HL-60/S4 treated with retinoic acid at 250 ng/mL for 4 days and 3 days (cell line): ENCODE data around the gene CCDC201.

Experiments
- in situ Hi-C: fragments of 300-500 bp; cut with MboI; formaldehyde crosslinking; loops from 2 replicates; pipeline ENCODE4 v1.7.0; 2022; ENCODE audit warnings: low sequenced_read_pairs

CCDC201 gene, protein sequence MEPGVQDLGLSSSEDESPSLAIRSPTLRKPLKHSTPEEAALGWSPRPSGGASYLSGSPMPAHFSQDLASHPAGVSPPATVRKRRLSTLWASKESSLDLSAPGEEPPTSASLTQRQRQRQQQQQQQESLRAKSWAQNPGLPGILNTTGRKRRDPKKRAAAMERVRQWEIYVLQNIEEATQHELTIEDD

DNA sequence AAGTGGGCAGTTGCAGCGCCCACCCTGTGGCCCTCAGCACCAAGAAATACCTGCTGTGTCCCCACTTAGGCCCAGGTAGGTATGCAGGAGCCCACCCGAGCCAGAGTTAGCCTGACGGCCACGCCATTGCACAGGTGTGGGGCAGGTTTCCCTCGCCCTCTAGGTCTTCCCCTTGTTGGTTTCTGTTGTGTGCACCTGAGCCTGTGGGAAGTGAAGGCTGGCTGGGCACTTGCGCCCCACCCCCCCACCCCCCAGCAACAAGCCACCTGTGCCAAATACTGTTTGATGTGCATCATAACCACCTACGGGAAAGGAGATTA is at the start of gene CCDC201:
Gene CCDC201, minus strand, starts transcription at position 48 of the 320 bp plus-strand sequence. CDS start 75 bp downstream, outside the sequence.
- in situ Hi-C loops = loop anchor here (25.0 kb wide), 2 partner anchors 211 to 711 kb away; partner anchors contain the start of gene RAMP3

DNA sequence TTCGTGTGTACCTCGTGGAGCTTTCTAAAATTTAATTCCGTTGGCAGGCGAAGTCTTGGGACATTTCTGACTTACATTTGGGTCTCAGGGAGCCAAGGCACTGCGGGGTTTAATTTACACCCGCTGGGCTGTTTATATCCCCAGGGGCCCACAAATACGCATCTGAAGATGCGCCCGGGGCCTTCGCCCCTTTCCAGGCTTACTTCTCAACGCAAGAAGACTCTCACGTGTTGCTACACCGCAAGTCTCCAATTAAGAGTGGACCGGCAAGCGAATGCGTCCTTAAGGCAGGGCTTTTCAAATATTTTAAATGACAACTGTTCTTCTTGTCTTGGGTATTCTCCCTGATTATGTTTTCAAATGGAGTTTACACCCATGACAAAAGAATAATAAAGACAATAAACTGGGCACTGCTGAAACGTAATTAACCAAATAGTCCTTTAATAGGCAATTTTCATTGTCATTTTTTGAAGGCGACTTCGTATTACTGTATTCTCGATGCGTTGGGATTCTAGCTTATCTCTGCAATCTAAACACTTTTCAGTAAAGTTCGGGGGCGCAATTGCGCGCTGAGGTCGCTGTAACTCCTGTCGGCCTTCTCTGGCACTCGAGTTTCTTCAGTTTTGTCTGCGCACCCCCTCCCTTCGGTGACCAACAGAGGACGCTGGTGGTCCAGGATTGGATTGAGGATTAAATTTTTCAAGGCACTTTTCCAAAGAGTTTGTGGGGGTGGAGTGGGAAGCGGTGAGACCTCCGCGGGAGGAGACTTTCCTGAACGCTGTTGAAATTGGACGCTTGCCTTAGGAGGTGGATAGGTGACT is 49.0 kb upstream of the CCDC201 start:
- in situ Hi-C loops = loop anchor here (25.0 kb wide), 1 partner anchor 1165 kb away; no protein-coding TSS in a partner anchor

DNA sequence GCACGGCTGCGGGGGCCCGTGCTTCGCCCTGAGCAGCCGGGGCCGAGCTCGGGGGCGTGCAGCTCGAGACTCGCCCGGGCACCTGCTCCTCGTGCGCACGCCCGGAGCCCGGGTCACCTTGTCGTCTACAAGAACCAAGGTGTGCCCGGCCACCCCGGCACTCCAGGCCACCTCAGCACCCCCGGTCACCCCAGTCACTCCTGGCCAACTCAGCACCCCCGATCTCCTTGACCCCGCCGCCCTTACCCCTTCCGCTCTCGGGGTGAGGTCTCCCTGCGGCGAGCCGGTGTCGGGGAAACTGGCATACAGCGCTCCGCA is 48.5 kb upstream of the CCDC201 start:
- in situ Hi-C loops = loop anchor here (25.0 kb wide), 1 partner anchor 1166 kb away; no protein-coding TSS in a partner anchor

DNA sequence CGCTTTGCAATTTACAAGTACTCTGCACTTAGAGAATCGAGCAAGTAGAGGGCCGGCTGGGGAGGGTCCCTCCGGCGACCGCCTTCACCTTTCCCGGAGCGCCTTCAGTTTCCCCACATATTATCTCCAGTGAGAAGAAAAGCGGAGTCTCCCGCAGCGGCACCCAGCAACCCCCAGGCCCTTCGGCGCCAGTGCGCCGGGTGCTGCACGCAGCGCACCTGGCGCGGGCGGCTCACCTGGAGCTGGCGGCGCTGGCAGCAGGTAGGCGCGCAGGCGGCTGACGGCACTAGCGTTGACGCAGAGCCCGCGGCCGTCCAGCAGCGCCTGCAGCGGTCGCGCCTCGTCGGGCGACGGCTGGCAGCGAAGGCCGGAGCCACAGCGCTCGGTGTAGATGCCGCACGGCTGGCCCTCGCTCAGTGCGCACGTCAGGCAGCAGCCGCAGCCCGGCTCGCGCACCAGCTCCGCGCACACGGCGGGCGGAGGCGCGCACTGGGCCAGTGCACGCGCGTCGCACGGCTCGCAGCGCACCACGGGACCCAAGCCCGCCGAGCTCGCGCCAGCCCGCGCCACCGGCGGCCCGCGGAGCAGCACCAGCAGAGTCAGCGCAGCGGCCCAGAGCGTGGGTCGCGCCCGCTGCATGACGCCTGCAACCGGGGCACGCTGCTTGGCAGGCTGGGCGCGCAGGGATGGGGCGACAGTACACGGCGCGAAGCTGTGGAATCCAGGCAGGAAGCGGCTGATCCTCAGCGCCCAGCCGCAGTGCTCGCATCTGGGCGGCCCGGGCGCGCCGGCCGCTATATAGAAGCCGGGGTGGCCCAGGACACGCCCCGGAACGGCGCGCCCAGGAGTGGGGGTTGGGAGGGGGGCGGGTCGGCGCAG is 47.9 kb upstream of the CCDC201 start, which contains the start of gene IGFBP3:
Gene IGFBP3, minus strand, starts transcription at position 771 of the 879 bp plus-strand sequence. Its CDS starts 132 bp downstream, at position 639.
- in situ Hi-C loops = loop anchor here (25.0 kb wide), 1 partner anchor 1167 kb away; no protein-coding TSS in a partner anchor

DNA sequence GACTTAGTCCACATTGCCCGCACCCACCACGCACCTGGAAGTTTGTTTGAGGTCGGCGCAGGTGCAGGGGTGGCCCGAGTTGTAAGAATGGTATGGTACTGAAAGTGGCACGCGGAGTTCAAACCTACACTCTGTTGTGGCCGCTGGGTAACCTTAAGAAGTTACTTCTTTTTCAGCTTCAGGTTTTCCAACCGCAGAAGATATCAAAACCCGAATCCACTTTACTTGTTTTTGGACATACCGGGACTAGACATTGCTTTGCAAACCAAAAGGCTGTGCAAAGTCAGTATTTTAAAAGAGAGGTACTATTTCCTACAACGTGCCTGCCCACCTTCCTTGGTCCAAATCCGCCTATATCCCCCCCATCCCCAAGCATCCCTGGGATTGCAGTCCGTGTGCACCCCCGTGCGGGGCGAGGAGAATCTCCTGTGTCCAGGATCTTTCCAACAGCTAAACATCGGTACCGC is 47.1 kb upstream of the CCDC201 start:
- in situ Hi-C loops = loop anchor here (25.0 kb wide), 1 partner anchor 1167 kb away; no protein-coding TSS in a partner anchor

DNA sequence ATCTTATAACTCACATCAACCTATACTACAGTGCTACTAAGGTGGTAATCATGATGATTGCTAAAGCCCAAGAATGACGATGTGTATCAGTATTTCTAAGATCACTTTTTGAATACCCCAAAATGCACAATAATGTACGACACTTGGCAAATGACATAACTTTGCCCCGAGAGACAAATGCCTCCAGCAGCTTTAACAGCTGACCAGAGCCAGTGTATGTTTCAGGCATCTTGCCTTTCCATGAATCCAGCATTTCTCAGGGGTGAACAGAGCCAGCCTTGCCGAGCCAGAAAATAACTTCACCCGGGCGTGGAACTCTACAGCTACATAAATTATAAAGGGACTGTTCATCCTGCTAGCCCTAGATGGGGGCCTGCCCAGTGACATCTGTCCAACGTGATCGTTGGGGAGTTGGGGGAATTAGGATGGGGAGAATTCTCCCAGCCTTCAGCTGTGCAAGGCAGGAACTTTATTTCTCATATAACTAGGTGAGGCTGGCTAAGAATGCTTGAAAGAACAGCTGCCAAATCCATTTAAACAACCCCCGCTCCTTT is 46.4 kb upstream of the CCDC201 start:
- in situ Hi-C loops = loop anchor here (25.0 kb wide), 1 partner anchor 1168 kb away; no protein-coding TSS in a partner anchor

DNA sequence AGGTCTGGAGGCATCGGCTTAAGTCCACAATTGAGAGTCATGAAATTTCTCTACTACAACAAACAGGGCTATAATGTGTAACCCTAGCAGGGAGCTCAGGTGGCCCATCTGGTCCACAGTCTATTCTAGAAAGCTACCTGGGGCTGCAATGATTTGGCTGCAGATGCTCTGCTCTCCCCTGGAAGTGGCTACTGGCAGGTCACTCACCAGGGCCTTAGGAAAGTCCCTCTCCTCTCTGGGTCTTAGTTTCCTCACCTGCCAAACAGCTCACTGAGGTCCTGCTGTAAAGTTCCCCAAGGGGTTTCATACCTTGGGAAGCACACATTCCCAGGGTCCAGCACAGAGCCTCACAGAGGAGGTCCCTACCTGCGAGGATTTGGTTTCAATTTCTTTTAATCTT is 45.7 kb upstream of the CCDC201 start:
- in situ Hi-C loops = loop anchor here (25.0 kb wide), 1 partner anchor 1169 kb away; no protein-coding TSS in a partner anchor

DNA sequence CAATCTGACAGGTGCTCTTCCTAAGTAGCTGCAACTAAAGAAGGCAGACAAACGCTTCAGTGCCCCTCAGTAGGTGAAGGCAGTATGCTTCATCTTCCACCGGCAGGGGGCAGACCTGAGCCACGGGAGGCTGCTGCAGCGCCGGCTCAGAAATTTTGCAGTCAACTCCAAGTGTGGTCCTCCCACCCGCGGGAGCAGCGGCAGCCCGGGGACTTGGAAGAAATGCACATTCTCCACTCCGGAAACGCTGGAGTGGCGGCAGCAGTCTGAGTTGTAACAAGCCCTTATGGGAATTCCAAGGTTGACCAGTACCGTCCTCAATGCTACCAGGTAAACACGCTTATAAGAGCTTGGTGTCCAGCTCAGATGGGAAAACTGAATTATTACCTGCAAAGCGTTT is 44.8 kb upstream of the CCDC201 start:
- in situ Hi-C loops = loop anchor here (25.0 kb wide), 1 partner anchor 1170 kb away; no protein-coding TSS in a partner anchor

DNA sequence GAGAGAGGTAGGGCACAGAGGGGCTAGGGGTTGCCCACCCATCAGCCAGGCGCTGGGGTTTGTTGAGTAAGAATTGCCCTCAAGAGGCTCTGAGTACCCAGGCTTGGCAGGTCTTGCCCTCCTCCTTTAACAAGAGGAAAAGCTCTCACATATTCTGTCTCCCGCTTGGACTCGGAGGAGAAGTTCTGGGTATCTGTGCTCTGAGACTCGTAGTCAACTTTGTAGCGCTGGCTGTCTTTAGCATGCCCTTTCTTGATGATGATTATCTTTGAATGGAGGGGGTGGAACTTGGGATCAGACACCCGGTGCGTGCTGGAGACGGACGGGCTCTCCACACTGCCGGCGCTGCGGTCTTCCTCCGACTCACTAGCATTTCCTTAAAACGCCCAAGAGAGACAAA is 44.2 kb upstream of the CCDC201 start:
- in situ Hi-C loops = loop anchor here (25.0 kb wide), 1 partner anchor 1170 kb away; no protein-coding TSS in a partner anchor

DNA sequence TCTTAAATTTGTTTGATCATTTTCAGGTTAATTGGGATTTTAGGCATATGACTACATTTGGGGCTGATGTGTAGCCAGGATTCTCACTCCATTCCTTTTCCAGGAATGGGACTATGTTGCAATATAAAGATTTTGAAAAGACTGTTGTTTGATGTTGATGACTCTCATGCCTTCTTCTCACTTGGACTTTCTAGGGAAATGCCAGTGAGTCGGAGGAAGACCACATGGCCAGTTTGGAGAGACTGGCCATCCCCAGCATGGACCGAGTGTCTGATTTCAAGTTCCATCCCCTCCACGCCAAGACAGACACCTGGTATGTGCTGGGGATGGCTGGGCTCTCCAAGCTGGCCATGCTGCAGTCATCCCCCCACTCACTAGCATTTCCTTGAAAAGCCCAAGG is 42.7 kb upstream of the CCDC201 start:
- in situ Hi-C loops = loop anchor here (25.0 kb wide), 1 partner anchor 1172 kb away; no protein-coding TSS in a partner anchor

DNA sequence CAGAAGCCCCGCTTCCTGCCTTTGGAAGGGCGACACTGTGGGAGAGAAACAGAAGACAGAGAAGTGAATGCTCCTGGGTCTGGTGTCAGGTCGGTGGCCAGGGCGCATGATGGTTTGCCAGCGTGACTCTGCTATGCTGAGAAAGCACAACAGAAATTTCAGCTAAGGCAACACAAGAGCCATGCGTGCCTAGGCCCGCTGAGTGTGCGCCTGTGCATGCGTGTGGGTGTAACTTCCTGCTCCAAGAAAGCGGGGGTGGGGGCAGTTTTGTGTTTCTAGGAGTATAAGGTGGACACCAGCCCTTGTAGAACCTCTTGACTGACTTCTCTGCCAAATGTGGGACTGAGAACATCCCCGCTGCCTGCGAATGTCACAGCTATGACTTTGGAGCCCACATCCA is 42.0 kb upstream of the CCDC201 start:
- in situ Hi-C loops = loop anchor here (25.0 kb wide), 1 partner anchor 1172 kb away; no protein-coding TSS in a partner anchor

DNA sequence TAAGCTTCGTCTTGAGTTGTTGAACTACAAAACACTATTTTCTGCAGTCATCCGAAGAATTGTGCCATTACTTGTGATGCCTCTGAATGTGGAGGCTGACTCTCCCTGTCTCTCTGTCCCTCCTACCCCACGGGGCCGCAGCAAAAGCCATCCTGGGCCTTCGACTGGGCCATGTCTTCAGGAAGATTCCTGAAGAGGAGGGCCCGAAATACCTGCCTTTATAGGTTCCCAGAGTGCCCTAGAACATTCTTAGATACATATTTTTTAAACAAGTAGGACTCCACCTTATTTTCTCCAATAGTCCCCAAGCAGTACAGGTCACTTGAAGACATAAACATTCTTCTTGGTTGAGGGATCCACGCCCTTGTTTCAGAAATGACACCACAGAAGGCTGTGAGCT is 40.1 kb upstream of the CCDC201 start:
- in situ Hi-C loops = loop anchor here (25.0 kb wide), 1 partner anchor 1174 kb away; no protein-coding TSS in a partner anchor

DNA sequence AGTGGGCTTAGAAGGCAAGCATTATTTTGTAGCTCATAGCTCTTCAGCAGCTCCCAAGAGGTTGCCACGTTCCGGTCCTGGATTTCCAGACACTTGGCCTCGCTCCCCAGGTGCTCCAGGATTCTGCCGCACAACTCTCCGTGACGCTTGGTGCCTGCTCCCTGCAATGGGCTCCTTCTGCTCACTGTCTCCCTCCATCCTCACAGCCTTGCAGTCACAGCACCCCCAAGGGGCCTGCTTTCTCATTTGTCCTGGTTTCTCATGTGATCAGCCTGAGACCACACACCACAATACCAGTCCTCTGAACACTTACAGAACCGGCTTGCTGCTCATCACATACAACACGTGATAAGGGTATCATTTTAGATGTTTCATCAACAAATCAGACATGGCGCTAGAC is 38.4 kb upstream of the CCDC201 start:
- in situ Hi-C loops = loop anchor here (25.0 kb wide), 1 partner anchor 1176 kb away; no protein-coding TSS in a partner anchor

DNA sequence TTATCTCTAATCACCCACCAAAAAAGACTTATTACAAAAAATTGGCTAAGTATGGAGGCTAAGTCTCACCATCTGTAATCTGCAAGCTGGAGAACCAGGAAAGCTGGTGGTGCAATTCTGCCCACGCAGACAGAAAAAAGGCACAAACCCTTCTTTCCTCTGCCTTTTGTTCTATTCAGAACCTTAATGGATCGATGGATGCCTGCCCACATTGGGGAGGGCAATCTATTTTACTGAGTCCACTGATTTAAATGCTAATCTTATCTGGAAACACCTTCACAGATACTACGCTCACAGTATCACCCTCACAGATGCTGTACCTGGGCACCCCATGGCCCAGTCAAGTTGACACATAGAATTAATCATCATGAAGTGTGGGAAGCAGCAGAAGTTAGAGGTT is 38.0 kb upstream of the CCDC201 start:
- in situ Hi-C loops = loop anchor here (25.0 kb wide), 1 partner anchor 1176 kb away; no protein-coding TSS in a partner anchor

DNA sequence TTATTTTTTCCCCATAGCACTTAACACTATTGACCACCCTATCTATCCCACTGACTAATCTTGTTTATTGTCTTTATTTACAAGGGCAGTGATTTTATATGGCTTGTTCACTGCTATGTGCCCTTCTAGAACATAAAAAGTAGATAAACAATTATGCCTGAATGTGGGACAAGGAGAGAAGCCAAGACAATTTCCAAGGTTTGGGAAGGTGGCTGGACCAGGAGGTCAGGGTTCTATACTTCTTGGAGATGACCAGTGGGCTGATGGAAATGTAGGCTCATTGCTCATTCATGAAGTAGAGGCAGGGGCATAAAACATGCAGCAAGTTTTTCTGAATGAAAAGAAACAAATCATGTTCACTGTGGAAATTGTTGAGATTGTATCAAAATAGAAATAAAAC is 36.7 kb upstream of the CCDC201 start:
- in situ Hi-C loops = loop anchor here (25.0 kb wide), 1 partner anchor 1178 kb away; no protein-coding TSS in a partner anchor

DNA sequence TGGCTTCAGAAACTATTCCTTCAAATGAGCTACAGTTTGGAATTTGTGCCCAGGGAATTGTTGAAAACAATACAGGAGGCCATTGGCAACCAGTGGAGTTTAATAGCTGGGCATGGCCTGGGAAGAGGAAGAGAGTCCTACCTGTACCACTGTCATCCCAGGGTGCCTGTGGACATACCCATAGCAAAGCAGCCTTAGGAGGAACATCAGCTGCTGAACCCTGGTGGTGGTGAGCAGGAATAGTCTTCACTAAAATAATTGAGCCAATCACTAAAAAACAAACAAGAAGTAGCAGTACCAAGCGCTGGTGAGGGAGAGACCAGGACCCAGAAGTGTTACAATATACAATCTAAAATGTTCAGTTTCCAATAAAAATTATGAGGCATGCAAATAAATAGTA is 29.9 kb upstream of the CCDC201 start:
- in situ Hi-C loops = loop anchor here (25.0 kb wide), 1 partner anchor 1184 kb away; no protein-coding TSS in a partner anchor

DNA sequence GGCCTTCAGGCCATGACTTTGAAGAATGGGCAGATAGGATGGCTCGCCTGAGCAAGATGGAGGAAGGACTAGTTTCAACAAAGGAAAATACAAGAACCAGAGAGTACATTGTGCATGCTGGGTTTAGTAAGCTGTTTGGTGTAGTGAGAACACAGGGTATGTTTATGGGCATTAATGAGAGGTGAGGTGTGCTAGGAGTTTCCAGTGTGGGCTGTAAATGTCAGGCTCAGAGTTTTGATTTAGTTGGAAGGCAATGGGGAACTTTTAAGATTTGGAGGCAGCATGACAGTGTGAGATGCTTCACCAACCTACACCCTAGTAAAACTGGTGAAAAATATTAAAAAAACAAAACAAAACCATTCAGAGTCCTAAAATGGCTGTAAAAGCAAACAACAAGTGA is 28.7 kb upstream of the CCDC201 start:
- in situ Hi-C loops = loop anchor here (25.0 kb wide), 1 partner anchor 1186 kb away; no protein-coding TSS in a partner anchor

DNA sequence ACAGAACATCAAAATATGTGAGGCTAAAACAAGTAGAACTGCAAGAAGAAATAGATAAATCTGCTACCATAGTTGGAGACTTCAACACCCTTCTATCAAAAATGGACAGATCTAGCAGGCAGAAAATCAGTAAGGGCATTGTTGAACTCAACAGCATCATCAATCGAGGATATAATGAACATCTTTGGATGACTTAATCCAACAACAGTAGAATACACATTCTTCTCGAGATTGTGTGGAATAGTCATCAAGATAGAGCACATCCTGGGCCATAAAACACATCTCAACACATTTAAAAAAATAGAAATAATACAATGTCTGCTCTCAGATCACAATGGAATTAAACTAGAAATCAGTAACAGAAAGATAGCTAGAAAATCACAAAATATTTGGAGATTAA is 25.3 kb upstream of the CCDC201 start:
- in situ Hi-C loops = no loop called here

DNA sequence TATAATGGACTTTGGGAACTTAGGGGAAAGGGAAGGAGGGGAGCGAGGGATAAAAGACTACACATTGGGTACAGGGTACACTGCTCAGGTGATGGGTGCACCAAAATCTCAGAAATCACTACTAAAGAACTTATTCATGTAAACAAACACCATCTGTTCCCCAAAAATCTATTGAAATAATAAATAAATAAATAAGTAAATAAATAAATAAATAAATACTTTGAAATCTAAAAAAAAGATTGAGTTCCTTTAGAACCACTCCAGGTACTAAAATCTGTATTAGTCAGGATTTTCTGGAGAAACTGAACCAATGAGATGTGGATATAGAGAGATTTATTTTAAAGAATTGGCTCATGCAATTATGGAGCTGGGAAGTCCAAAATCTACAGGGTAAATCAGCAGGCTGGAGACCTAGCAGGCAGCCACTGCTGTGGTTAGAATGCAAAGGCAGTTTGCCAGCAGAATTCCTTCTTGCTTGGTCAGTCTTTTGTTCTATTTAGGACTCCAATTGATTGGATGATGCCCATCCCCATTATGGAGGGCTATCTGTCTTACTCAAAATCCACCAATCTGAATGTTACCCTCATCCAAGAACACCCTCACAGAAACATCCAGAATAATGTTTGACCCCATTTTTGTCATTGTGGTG is 24.3 kb upstream of the CCDC201 start:
- in situ Hi-C loops = no loop called here
